HUES64 (cell line): ENCODE measurements around the gene OR51A4. TPM values are rescaled to one million over a fixed set of nuclear protein-coding genes. Genes with fewer than 3 reads are reported as not detected.
"Not testable (repeated sequence)": the region's sequence is repeated elsewhere in the genome, so short reads cannot be mapped to it uniquely, and the experiment has no call there.

Experiments
- H3K27ac ChIP-seq: 2 replicates; pipeline ENCODE4 v1.7.0; 2013; ENCODE audit warnings: low read depth, low read length, inconsistent platforms
- H3K27me3 ChIP-seq: 2 replicates; pipeline ENCODE4 v1.6.1; 2013; ENCODE audit warnings: mild to moderate bottlenecking, low read length; ENCODE audit not compliant: insufficient read depth
- H3K36me3 ChIP-seq: 2 replicates; pipeline ENCODE4 v1.6.1; 2013; ENCODE audit warnings: mild to moderate bottlenecking, low read length; ENCODE audit not compliant: insufficient read depth
- H3K4me1 ChIP-seq: 2 replicates; pipeline ENCODE4 v1.6.1; 2013; ENCODE audit warnings: mild to moderate bottlenecking, low read length, moderate library complexity; ENCODE audit not compliant: insufficient read depth
- H3K4me3 ChIP-seq: 2 replicates; pipeline ENCODE4 v1.5.1; 2013; ENCODE audit warnings: mild to moderate bottlenecking, low read length, moderate library complexity
- H3K9ac ChIP-seq: 2 replicates; pipeline ENCODE4 v1.6.1; 2013; ENCODE audit warnings: mild to moderate bottlenecking, low read depth, low read length
- H3K9me3 ChIP-seq: 2 replicates; pipeline ENCODE4 v1.6.1; 2013; ENCODE audit warnings: low read depth, low read length; ENCODE audit not compliant: insufficient read depth
- WGBS: fragments of 150-250, 120-280 bp; methylation state at CpG from one replicate; pipeline ENCODE4 v1.1.7; 2013; ENCODE audit warnings: missing lambda C conversion rate; 5-methylcytosine and 5-hydroxymethylcytosine counted together
- polyA plus RNA-seq, 2 experiments: library from polyadenylated mRNA; stranded (reverse); fragments of 50-300 nt; gene quantifications; one replicate each; pipeline ENCODE4 v1.2.3, GENCODE V29; 2013

The OR51A4 gene
- not detected for polyA plus RNA-seq (2013, experiment 1 of 2)
- polyA plus RNA-seq (2013, experiment 2 of 2), result not detected

- Histone ChIP-seq H3K4me1 (no peaks in the 10 kb centered on the region), H3K27ac (no peak within 1 kb of the TSS)
Observed at GRCh38 chr11:4947505-4947904, at the start of gene OR51A4. TSS of gene OR51A4 (minus strand) at chr11:4947605. CDS start at chr11:4947100, 505 bp downstream.

GRCh38 chr11:4994551-4994950 is 47.1 kb upstream of the OR51A4 start, which contains the start of gene OR51L1:
TSS of gene OR51L1 (plus strand) at chr11:4994851. CDS start at chr11:4998983, 4,132 bp downstream.
- Histone ChIP-seq H3K27ac (no peak within 1 kb of the TSS), H3K36me3 (no peaks in the 10 kb centered on the region), H3K27me3 (no peaks in the 10 kb centered on the region), H3K4me3 (no peak within 1 kb of the TSS), H3K9ac (no peak within 1 kb of the TSS), H3K9me3 (no peaks in the 10 kb centered on the region), H3K4me1 (no peaks in the 10 kb centered on the region)
- 86% methylated on average over 1 of the region's 2 CpGs for WGBS

More at GRCh38 chr11:4947505-4947904, at the start of gene OR51A4:
- Histone ChIP-seq H3K36me3 (no peaks in the 10 kb centered on the region), H3K9ac (no peak within 1 kb of the TSS), H3K4me3 (no peak within 1 kb of the TSS), H3K9me3 (no peaks in the 10 kb centered on the region), H3K27me3 (no peaks in the 10 kb centered on the region)

GRCh38 chr11:4991060-4991459 is 43.7 kb upstream of the OR51A4 start:
- Histone ChIP-seq H3K27me3 (no peaks in the 10 kb centered on the region), H3K27ac (no peak overlapping the region), H3K4me1 (no peaks in the 10 kb centered on the region), H3K4me3 (no peak overlapping the region), H3K9me3 (no peaks in the 10 kb centered on the region), H3K9ac (no peak overlapping the region), H3K36me3 (no peaks in the 10 kb centered on the region)
- WGBS, result 94% methylated on average over 1 of the region's 1 CpG

GRCh38 chr11:4983841-4984240 is 36.4 kb upstream of the OR51A4 start:
- H3K4me3 ChIP-seq, result no peak overlapping the region
- no peak overlapping the region for H3K27ac ChIP-seq
- no peak overlapping the region for H3K9ac ChIP-seq
- H3K9me3 ChIP-seq, result no peaks in the 10 kb centered on the region
- H3K36me3 ChIP-seq, result no peaks in the 10 kb centered on the region
- H3K27me3 ChIP-seq, result no peaks in the 10 kb centered on the region
- 85% methylated on average over 6 of the region's 6 CpGs for WGBS
- no peaks in the 10 kb centered on the region for H3K4me1 ChIP-seq

- WGBS, result 92% methylated on average over 2 of the region's 3 CpGs
- H3K4me3 ChIP-seq, result no peak overlapping the region
Observed at GRCh38 chr11:4982678-4983077, 35.3 kb upstream of the OR51A4 start.

GRCh38 chr11:4979036-4979435 is 31.6 kb upstream of the OR51A4 start:
- no peak overlapping the region for H3K4me3 ChIP-seq
- no peak overlapping the region for H3K9ac ChIP-seq
- no peaks in the 10 kb centered on the region for H3K27me3 ChIP-seq
- no peaks in the 10 kb centered on the region for H3K36me3 ChIP-seq
- no peaks in the 10 kb centered on the region for H3K9me3 ChIP-seq
- no peaks in the 10 kb centered on the region for H3K4me1 ChIP-seq
- 89% methylated on average over 3 of the region's 3 CpGs for WGBS
- no peak overlapping the region for H3K27ac ChIP-seq

More at GRCh38 chr11:4982678-4983077, 35.3 kb upstream of the OR51A4 start:
- Histone ChIP-seq H3K36me3 (no peaks in the 10 kb centered on the region), H3K4me1 (no peaks in the 10 kb centered on the region), H3K27me3 (no peaks in the 10 kb centered on the region), H3K27ac (no peak overlapping the region), H3K9ac (no peak overlapping the region), H3K9me3 (no peaks in the 10 kb centered on the region)

GRCh38 chr11:4975436-4975835 is 28.0 kb upstream of the OR51A4 start:
- no peaks in the 10 kb centered on the region for H3K36me3 ChIP-seq
- no peak overlapping the region for H3K27ac ChIP-seq
- H3K9me3 ChIP-seq, result no peaks in the 10 kb centered on the region
- H3K4me3 ChIP-seq, result no peak overlapping the region
- no peaks in the 10 kb centered on the region for H3K4me1 ChIP-seq
- WGBS, result 92% methylated on average over 4 of the region's 5 CpGs
- no peak overlapping the region for H3K9ac ChIP-seq
- H3K27me3 ChIP-seq, result no peaks in the 10 kb centered on the region

GRCh38 chr11:4962816-4963215 is 15.4 kb upstream of the OR51A4 start:
- Histone ChIP-seq H3K9me3 (no peaks in the 10 kb centered on the region), H3K27ac (no peak overlapping the region), H3K4me3 (no peak overlapping the region), H3K4me1 (no peaks in the 10 kb centered on the region), H3K36me3 (no peaks in the 10 kb centered on the region), H3K27me3 (no peaks in the 10 kb centered on the region), H3K9ac (no peak overlapping the region)
- WGBS, result 85% methylated on average over 1 of the region's 1 CpG

- H3K9me3 ChIP-seq, result no peaks in the 10 kb centered on the region
- H3K4me3 ChIP-seq, result no peak overlapping the region
- no peaks in the 10 kb centered on the region for H3K36me3 ChIP-seq
- WGBS, result 95% methylated on average over 3 of the region's 3 CpGs
- H3K4me1 ChIP-seq, result no peaks in the 10 kb centered on the region
- no peak overlapping the region for H3K9ac ChIP-seq
- no peak overlapping the region for H3K27ac ChIP-seq
- H3K27me3 ChIP-seq, result no peaks in the 10 kb centered on the region
Observed at GRCh38 chr11:4960877-4961276, 13.5 kb upstream of the OR51A4 start.

GRCh38 chr11:4957396-4957795 is 10.0 kb upstream of the OR51A4 start:
- Histone ChIP-seq H3K9ac (no peak overlapping the region), H3K9me3 (no peaks in the 10 kb centered on the region), H3K36me3 (no peaks in the 10 kb centered on the region), H3K27ac (no peak overlapping the region), H3K27me3 (no peaks in the 10 kb centered on the region), H3K4me1 (no peaks in the 10 kb centered on the region), H3K4me3 (no peak overlapping the region)
- WGBS, result 94% methylated on average over 4 of the region's 4 CpGs

- not testable (repeated sequence) for H3K36me3 ChIP-seq, H3K4me1 ChIP-seq, H3K4me3 ChIP-seq, H3K27ac ChIP-seq, H3K9ac ChIP-seq, H3K27me3 ChIP-seq, H3K9me3 ChIP-seq
- 98% methylated on average over 2 of the region's 2 CpGs for WGBS
Observed at GRCh38 chr11:4955613-4956012, 8.2 kb upstream of the OR51A4 start, which contains the start of gene OR51A2. TSS of gene OR51A2 (minus strand) at chr11:4955713. CDS start at chr11:4955713, 0 bp downstream.

- Histone ChIP-seq H3K9me3 (no peaks in the 10 kb centered on the region), H3K27me3 (no peaks in the 10 kb centered on the region), H3K4me1 (no peaks in the 10 kb centered on the region), H3K27ac (no peak overlapping the region), H3K9ac (no peak overlapping the region), H3K36me3 (no peaks in the 10 kb centered on the region), H3K4me3 (no peak overlapping the region)
- no CpG with 5 or more reads among the region's 3 CpGs for whole genome bisulfite sequencing
Observed at GRCh38 chr11:4936745-4937144, 10.7 kb downstream of the OR51A4 start.
